SK-N-MC (cell line): ENCODE measurements around the gene NIM1K.

Source experiments
- EZH2 ChIP-seq: fragments of 200-600 bp; sonication (generic); IDR thresholded peaks from one replicate; pipeline ENCODE4 v1.6.1; 2017; ENCODE audit warnings: antibody characterized with exemption
- POLR2AphosphoS5 ChIP-seq: IDR thresholded peaks from 2 replicates; pipeline ENCODE4 v1.6.1; 2012; ENCODE audit warnings: mild to moderate bottlenecking, low read depth, low read length, borderline replicate concordance

GRCh38 chr5:43233946-43234345 is 41.9 kb downstream of the NIM1K start:
- TF ChIP-seq EZH2 = no peak
- TF ChIP-seq POLR2AphosphoS5 = no peak
